ENCODE results near the gene SIGLEC7.

SIGLEC7 gene

DNA sequence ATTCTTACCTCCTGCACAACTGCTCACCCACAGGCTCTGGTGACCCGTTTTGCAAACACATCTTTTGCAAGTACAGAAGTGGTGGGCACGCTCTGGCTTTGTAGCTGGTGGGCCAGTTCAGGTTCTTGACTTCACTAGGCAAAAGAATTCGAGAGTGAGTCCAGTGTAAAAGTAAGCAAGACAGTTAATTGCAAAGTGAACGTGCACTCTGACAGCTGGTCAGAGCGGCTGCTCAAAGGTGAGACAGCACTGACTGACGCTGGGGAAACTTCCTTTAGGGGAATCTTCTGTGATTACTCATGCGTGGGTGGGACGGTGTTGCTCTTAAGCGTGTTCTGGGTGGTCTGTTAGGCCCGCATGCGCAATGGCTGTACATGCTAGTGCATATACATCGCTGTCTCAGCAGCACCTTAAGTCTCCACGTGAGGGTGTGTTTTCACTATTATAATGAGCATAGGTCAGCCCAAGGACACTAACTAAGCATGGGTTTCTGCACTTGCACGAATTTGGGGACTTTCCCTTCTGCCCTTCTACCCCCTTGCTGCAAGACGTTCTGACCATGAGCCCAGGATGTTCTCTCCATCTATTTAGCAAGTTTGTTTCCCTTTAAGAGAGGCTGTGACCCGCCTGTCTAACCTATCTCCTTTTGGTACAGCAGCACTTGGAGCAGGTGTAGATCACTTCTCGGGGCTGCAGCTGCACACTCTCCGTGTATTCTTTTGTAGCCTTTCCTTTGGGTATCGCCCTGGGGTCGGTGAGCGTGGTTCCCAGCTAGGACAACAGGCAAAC lies 52.6 kb downstream of the SIGLEC7 start:
- FAIRE-seq, result peak; percentile 98
- TF ChIP-seq POLR2AphosphoS5 (IDR thresholded peaks at IDR 0.05; ENCODE audit: low read depth, low read length) (no peak), SPI1 (IDR thresholded peaks at IDR 0.05; ENCODE audit: low read depth, low read length) (no peak), POLR2A (IDR thresholded peaks at IDR 0.05; ENCODE audit: low read depth, low read length) (no peak), PAX5 (IDR thresholded peaks at IDR 0.05; ENCODE audit: insufficient read depth, low read length, severe bottlenecking) (no peak), TAF1 (IDR thresholded peaks at IDR 0.05; ENCODE audit: low read depth, low read length) (no peak), POU2F2 (IDR thresholded peaks at IDR 0.05; ENCODE audit: low read depth, low read length) (no peak)
- no peak for DNase-seq (ENCODE audit: insufficient read length, low spot score)

DNA sequence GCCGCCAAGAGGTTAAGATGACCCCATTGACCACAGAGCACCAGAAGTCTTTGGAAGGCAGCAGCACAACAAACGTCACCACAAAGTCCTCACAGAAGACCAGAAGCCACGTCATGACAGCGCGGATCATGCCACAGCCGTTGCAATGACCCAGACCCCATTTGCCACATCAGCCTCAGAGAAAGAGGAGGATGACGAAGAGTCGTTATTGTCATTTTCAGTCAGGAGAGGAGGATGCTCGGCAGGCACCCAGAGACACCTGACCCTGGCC lies 53.1 kb downstream of the SIGLEC7 start:
- DNase-seq (ENCODE audit: insufficient read length, low spot score) (no peak), FAIRE-seq (no peak)
- no peak for TF ChIP-seq TAF1 (IDR thresholded peaks at IDR 0.05; ENCODE audit: low read depth, low read length)
- no peak for TF ChIP-seq POU2F2 (IDR thresholded peaks at IDR 0.05; ENCODE audit: low read depth, low read length)
- TF ChIP-seq POLR2A (IDR thresholded peaks at IDR 0.05; ENCODE audit: low read depth, low read length), result no peak
- TF ChIP-seq POLR2AphosphoS5 (IDR thresholded peaks at IDR 0.05; ENCODE audit: low read depth, low read length), result no peak
- no peak for TF ChIP-seq SPI1 (IDR thresholded peaks at IDR 0.05; ENCODE audit: low read depth, low read length)
- no peak for TF ChIP-seq PAX5 (IDR thresholded peaks at IDR 0.05; ENCODE audit: insufficient read depth, low read length, severe bottlenecking)

DNA sequence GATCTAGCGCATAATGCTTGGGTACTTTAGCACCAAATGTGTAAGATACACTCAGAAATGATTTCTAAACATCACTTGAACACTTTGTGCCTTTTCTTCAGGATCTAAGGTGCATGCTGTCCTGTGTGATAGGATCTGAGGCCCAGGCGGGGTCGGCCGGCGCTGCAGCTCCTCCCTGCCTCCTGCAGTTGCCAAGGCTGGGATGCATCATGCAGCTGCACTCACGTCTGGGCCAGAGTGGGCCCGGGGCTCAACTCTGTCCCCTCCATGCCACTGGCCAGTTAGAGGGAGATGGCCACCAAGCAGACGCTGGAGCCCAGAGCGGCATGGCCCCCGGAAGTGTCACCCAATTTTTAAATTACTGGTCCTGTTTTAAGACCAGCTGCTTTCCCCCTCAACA lies 53.5 kb downstream of the SIGLEC7 start:
- DNase-seq (ENCODE audit: insufficient read length, low spot score) (no peak), FAIRE-seq (no peak)
- TF ChIP-seq SPI1 (IDR thresholded peaks at IDR 0.05; ENCODE audit: low read depth, low read length) (no peak), PAX5 (IDR thresholded peaks at IDR 0.05; ENCODE audit: insufficient read depth, low read length, severe bottlenecking) (no peak)

DNA sequence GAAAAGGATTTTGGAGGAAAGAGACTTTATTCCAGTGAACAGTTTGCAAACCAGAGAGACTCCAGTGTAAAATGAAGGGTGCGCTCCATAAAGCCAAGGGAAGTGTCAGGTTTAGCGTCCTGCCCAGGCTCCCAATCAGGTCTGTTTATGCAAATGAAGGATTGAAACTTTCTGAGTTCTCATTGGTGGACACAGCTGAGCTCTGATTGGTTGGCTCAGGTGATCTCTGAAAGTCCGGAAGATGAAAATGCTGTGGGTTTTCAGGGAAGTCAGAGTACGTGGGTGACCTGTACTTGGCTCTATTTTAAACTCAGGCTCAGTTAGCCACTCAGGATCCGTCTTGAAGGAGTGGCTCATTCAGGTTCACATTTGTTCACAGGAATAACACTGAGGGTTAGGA lies 54.1 kb downstream of the SIGLEC7 start:
- no peak for DNase-seq (ENCODE audit: insufficient read length, low spot score)
- FAIRE-seq, result no peak

DNA sequence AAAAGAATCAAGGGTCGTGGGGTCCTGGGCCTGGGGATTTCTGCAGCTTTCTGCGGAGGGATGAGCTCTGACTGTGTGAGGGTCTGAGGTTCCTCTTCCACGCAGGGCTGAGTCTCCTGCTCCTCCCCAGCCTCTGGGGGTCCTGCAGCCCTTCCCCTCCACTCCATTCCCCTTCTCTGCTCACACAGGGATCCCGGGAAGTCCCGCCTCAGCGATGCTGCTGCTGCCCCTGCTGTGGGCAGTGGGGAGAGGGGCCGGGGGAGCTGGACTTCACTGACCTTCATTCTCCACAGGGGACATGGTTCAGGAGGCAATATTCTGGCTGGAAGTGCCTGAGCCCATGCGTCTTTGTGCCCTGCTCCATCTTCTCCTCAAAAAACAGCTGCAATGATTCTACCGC lies 56.5 kb downstream of the SIGLEC7 start:
- TF ChIP-seq POLR2AphosphoS5 (IDR thresholded peaks at IDR 0.05; ENCODE audit: low read depth, low read length), result no peak
- no peak for TF ChIP-seq SPI1 (IDR thresholded peaks at IDR 0.05; ENCODE audit: low read depth, low read length)
- no peak for TF ChIP-seq PAX5 (IDR thresholded peaks at IDR 0.05; ENCODE audit: insufficient read depth, low read length, severe bottlenecking)
- TF ChIP-seq POU2F2 (IDR thresholded peaks at IDR 0.05; ENCODE audit: low read depth, low read length), result no peak
- TF ChIP-seq TAF1 (IDR thresholded peaks at IDR 0.05; ENCODE audit: low read depth, low read length), result no peak
- TF ChIP-seq POLR2A (IDR thresholded peaks at IDR 0.05; ENCODE audit: low read depth, low read length), result no peak
- FAIRE-seq (no peak), DNase-seq (ENCODE audit: insufficient read length, low spot score) (no peak)

More for the DNA sequence above, 54.1 kb downstream of the SIGLEC7 start:
- TF ChIP-seq TAF1 (IDR thresholded peaks at IDR 0.05; ENCODE audit: low read depth, low read length) (no peak), PAX5 (IDR thresholded peaks at IDR 0.05; ENCODE audit: insufficient read depth, low read length, severe bottlenecking) (no peak), SPI1 (IDR thresholded peaks at IDR 0.05; ENCODE audit: low read depth, low read length) (no peak), POLR2AphosphoS5 (IDR thresholded peaks at IDR 0.05; ENCODE audit: low read depth, low read length) (no peak), POU2F2 (IDR thresholded peaks at IDR 0.05; ENCODE audit: low read depth, low read length) (no peak), POLR2A (IDR thresholded peaks at IDR 0.05; ENCODE audit: low read depth, low read length) (no peak)

DNA sequence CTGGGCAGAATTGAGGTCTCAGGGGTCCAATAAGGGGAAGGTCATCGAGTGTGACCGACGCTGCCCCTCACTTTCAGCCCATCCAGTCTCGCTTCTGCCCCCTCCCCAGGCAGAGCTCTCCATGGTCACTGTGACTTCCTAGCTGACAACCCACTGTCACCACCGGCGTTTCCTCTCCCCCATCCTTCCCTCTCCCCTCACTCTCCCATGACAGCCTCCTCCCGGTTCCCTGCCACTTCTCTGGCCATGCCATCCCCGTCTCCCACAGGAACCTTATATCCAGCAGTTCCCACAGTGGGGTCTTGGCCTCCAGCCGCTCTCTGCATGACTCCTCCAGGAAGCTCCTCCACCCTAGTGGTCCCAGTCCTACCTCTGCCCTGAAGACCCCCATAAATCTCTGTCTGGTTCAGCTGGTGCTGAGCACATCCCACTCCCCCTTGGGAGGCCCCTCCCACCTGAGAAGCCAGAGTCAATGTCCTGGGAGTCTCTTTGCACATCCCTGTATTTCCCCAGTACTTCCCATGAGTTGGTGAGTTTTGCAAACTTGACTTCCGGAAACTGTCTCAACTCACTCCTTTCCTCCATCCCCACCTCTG lies 58.1 kb downstream of the SIGLEC7 start:
- no peak for DNase-seq (ENCODE audit: insufficient read length, low spot score)
- FAIRE-seq, result no peak
- no peak for TF ChIP-seq PAX5 (IDR thresholded peaks at IDR 0.05; ENCODE audit: insufficient read depth, low read length, severe bottlenecking)

DNA sequence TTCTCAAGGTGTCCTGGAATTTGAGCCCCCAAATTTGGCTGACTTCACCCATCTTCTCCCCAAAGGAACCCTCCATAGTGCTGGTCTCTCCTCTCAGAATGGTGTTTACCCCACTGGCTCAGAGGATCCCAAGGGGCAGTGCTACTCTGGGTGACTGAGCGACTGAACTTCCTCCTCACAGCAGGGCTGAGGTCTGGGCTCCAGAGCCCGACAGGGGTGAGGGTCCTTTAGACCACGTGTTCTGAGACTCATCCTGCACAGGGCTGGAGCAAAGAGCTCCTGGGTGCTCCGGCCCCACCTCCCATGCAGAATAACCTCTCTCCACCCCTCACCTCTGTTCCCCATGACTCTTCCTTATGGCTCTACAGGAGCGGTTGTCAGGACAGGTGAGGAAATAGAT lies 59.6 kb downstream of the SIGLEC7 start:
- TF ChIP-seq PAX5 (IDR thresholded peaks at IDR 0.05; ENCODE audit: insufficient read depth, low read length, severe bottlenecking), result no peak
- TF ChIP-seq SPI1 (IDR thresholded peaks at IDR 0.05; ENCODE audit: low read depth, low read length), result no peak
- no peak for TF ChIP-seq POLR2AphosphoS5 (IDR thresholded peaks at IDR 0.05; ENCODE audit: low read depth, low read length)
- no peak for TF ChIP-seq POLR2A (IDR thresholded peaks at IDR 0.05; ENCODE audit: low read depth, low read length)
- no peak for TF ChIP-seq TAF1 (IDR thresholded peaks at IDR 0.05; ENCODE audit: low read depth, low read length)
- TF ChIP-seq POU2F2 (IDR thresholded peaks at IDR 0.05; ENCODE audit: low read depth, low read length), result no peak
- no peak for DNase-seq (ENCODE audit: insufficient read length, low spot score)

More for the DNA sequence above, 59.6 kb downstream of the SIGLEC7 start:
- FAIRE-seq, result no peak
